ENCODE data around the gene C5orf22. TPM values are rescaled to one million over a fixed set of nuclear protein-coding genes. Genes with fewer than 3 reads are reported as not detected.
A peak's percentile ranks its signal among the peaks of the same experiment; 100 is the strongest.
"Not testable (repeated sequence)": the region's sequence is repeated elsewhere in the genome, so short reads cannot be mapped to it uniquely, and the experiment has no call there.

Gene C5orf22
- 30.3 and 41.6 TPM in 2 replicates for total RNA-seq (2014; rRNA removed; shearing (Covaris generic))

- peak; percentile 98 for DNase-seq (ENCODE audit: low read depth)
These were observed at the start of gene C5orf22, which contains the start of gene DROSHA for GRCh38 chr5:31531888-31532547. Gene C5orf22 (plus strand): TSS chr5:31532301. CDS start chr5:31532393, 92 bp downstream. Gene DROSHA (minus strand): TSS chr5:31532093. CDS start chr5:31529059, 3,034 bp downstream.

GRCh38 chr5:31485376-31486207 lies 46.5 kb upstream of the C5orf22 start:
- no peak for DNase-seq (ENCODE audit: low read depth)

- no peak for DNase-seq (ENCODE audit: low read depth)
These were observed 45.7 kb upstream of the C5orf22 start for GRCh38 chr5:31486441-31486840.

GRCh38 chr5:31487506-31487905 lies 44.6 kb upstream of the C5orf22 start:
- DNase-seq (ENCODE audit: low read depth), result no peak

- DNase-seq (ENCODE audit: low read depth), result no peak
These were observed 39.2 kb upstream of the C5orf22 start for GRCh38 chr5:31492869-31493268.

GRCh38 chr5:31495336-31495735 lies 36.8 kb upstream of the C5orf22 start:
- no peak for DNase-seq (ENCODE audit: low read depth)

GRCh38 chr5:31496301-31496700 lies 35.8 kb upstream of the C5orf22 start:
- no peak for DNase-seq (ENCODE audit: low read depth)

- DNase-seq (ENCODE audit: low read depth), result no peak
These were observed 35.2 kb upstream of the C5orf22 start for GRCh38 chr5:31496891-31497290.

GRCh38 chr5:31500256-31500655 lies 31.8 kb upstream of the C5orf22 start:
- DNase-seq (ENCODE audit: low read depth), result no peak

- no peak for DNase-seq (ENCODE audit: low read depth)
These were observed 29.6 kb upstream of the C5orf22 start for GRCh38 chr5:31502506-31502905.

- no peak for DNase-seq (ENCODE audit: low read depth)
These were observed 27.6 kb upstream of the C5orf22 start for GRCh38 chr5:31504529-31504928.

GRCh38 chr5:31511305-31511704 lies 20.8 kb upstream of the C5orf22 start:
- DNase-seq (ENCODE audit: low read depth), result no peak

GRCh38 chr5:31516802-31517201 lies 15.3 kb upstream of the C5orf22 start:
- DNase-seq (ENCODE audit: low read depth), result no peak

GRCh38 chr5:31523041-31523440 lies 9.1 kb upstream of the C5orf22 start:
- no peak for DNase-seq (ENCODE audit: low read depth)

GRCh38 chr5:31530541-31531265 lies 1.4 kb upstream of the C5orf22 start:
- DNase-seq (ENCODE audit: low read depth), result peak; percentile 34

- DNase-seq (ENCODE audit: low read depth), result peak; percentile 39
These were observed 586 bp upstream of the C5orf22 start for GRCh38 chr5:31531543-31531887.

GRCh38 chr5:31534527-31535046 lies 2.5 kb downstream of the C5orf22 start:
- no peak for DNase-seq (ENCODE audit: low read depth)

GRCh38 chr5:31536873-31537272 lies 4.8 kb downstream of the C5orf22 start:
- DNase-seq (ENCODE audit: low read depth), result no peak

GRCh38 chr5:31537349-31537748 lies 5.2 kb downstream of the C5orf22 start:
- no peak for DNase-seq (ENCODE audit: low read depth)

- no peak for DNase-seq (ENCODE audit: low read depth)
These were observed 5.8 kb downstream of the C5orf22 start for GRCh38 chr5:31537851-31538250.

GRCh38 chr5:31549114-31549513 lies 17.0 kb downstream of the C5orf22 start:
- not testable (repeated sequence) for DNase-seq (ENCODE audit: low read depth)

GRCh38 chr5:31551878-31552277 lies 19.8 kb downstream of the C5orf22 start:
- peak; percentile 4 for DNase-seq (ENCODE audit: low read depth)
